AG04450 (cell line): ENCODE measurements around the gene PRH1. TPM values are rescaled to one million over a fixed set of nuclear protein-coding genes. Genes with fewer than 3 reads are reported as not detected.

Experiments
- CTCF ChIA-PET: fragments of 300-600, 350-600 bp; formaldehyde crosslinking; extraction: SDS; loops from one replicate; lab custom pipeline; 2022; ENCODE audit warnings: antibody characterized with exemption, inconsistent platforms; lab: Charles Lee
- POLR2A ChIA-PET: fragments of 350-600 bp; formaldehyde crosslinking; extraction: SDS; loops from one replicate; lab custom pipeline; 2021; ENCODE audit warnings: antibody characterized with exemption, inconsistent platforms; lab: Yijun Ruan, JAX
- DNase-seq: peaks from one replicate; pipeline ENCODE4 v3.0.0-alpha.2; 2011; ENCODE audit warnings: low read depth, low spot score
- H3K27ac ChIP-seq: one replicate; pipeline ENCODE4 v1.5.1; 2012; ENCODE audit warnings: low read depth, low read length, control low read depth
- H3K27me3 ChIP-seq: one replicate; pipeline ENCODE4 v1.6.0; 2012; ENCODE audit warnings: low read length; ENCODE audit not compliant: control insufficient read depth, insufficient read depth
- H3K4me3 ChIP-seq: 2 replicates; pipeline ENCODE4 v1.5.1; 2011; ENCODE audit warnings: mild to moderate bottlenecking, low read depth, low read length, control low read depth
- H3K9me3 ChIP-seq: 2 replicates; pipeline ENCODE4 v1.5.1; 2012; ENCODE audit warnings: low read length; ENCODE audit not compliant: control insufficient read depth, insufficient read depth
- CTCF ChIP-seq: IDR thresholded peaks from 2 replicates; pipeline ENCODE4 v1.5.1; 2011; ENCODE audit warnings: low read depth, low read length, control low read depth, inconsistent platforms
- polyA plus RNA-seq: library from polyadenylated mRNA; depleted of rRNA; stranded (reverse); fragments of >200 nt; gene quantifications from 2 replicates; pipeline ENCODE4 v1.2.3, GENCODE V29; 2011

The PRH1 gene
- polyA plus RNA-seq, 1 experiment, result 4.2 TPM

- DNase-seq, result no peak
- no peak for TF ChIP-seq CTCF
- Histone ChIP-seq H3K4me3 (no peak within 1 kb of the TSS), H3K9me3 (no peaks in the 10 kb centered on the region), H3K27ac (no peak within 1 kb of the TSS), H3K27me3 (no peaks in the 10 kb centered on the region)
- ChIA-PET CTCF (no interaction called here), POLR2A (no interaction called here)
Observed at GRCh38 chr12:10909462-10909861, 25.4 kb upstream of the PRH1 start, which contains the start of gene TAS2R13. Gene TAS2R13 (minus strand): TSS chr12:10909562. CDS start chr12:10909298, 264 bp downstream.

GRCh38 chr12:10904686-10905085, 20.6 kb upstream of the PRH1 start:
- H3K4me3 ChIP-seq, result no peak overlapping the region
- POLR2A ChIA-PET, result interaction anchor here (0.6 kb wide), 1 partner anchor 136 kb away, joined by 3 read pairs; no protein-coding TSS in a partner anchor
- no peaks in the 10 kb centered on the region for H3K9me3 ChIP-seq
- no peak for DNase-seq
- no peak for TF ChIP-seq CTCF
- H3K27me3 ChIP-seq, result no peaks in the 10 kb centered on the region
- H3K27ac ChIP-seq, result no peak overlapping the region
- CTCF ChIA-PET, result no interaction called here

GRCh38 chr12:10901427-10901826, 17.4 kb upstream of the PRH1 start:
- H3K27me3 ChIP-seq, result no peaks in the 10 kb centered on the region

GRCh38 chr12:10900972-10901371, 16.9 kb upstream of the PRH1 start:
- Histone ChIP-seq H3K4me3 (no peak overlapping the region), H3K27me3 (no peaks in the 10 kb centered on the region), H3K27ac (peak overlapping the region; percentile 23), H3K9me3 (no peaks in the 10 kb centered on the region)
- ChIA-PET POLR2A (no interaction called here), CTCF (no interaction called here)
- TF ChIP-seq CTCF, result no peak
- no peak for DNase-seq

More at GRCh38 chr12:10901427-10901826, 17.4 kb upstream of the PRH1 start:
- ChIA-PET POLR2A (no interaction called here), CTCF (interaction anchor here (1.2 kb wide), 1 partner anchor 10 kb away, joined by 3 read pairs; no protein-coding TSS in a partner anchor)
- Histone ChIP-seq H3K9me3 (no peaks in the 10 kb centered on the region), H3K27ac (no peak overlapping the region), H3K4me3 (no peak overlapping the region)
- DNase-seq, result no peak
- no peak for TF ChIP-seq CTCF

GRCh38 chr12:10900530-10900929, 16.5 kb upstream of the PRH1 start:
- no peaks in the 10 kb centered on the region for H3K27me3 ChIP-seq
- TF ChIP-seq CTCF, result no peak
- no peak overlapping the region for H3K4me3 ChIP-seq
- no peaks in the 10 kb centered on the region for H3K9me3 ChIP-seq
- DNase-seq, result no peak
- no peak overlapping the region for H3K27ac ChIP-seq
- POLR2A ChIA-PET, result no interaction called here
- CTCF ChIA-PET, result no interaction called here
